ENCODE measurements around the gene ELP4. TPM values are rescaled to one million over a fixed set of nuclear protein-coding genes. Genes with fewer than 3 reads are reported as not detected.

ELP4 gene
- total RNA-seq, 1 donor from 2014 or later = 23.4 TPM

DNA sequence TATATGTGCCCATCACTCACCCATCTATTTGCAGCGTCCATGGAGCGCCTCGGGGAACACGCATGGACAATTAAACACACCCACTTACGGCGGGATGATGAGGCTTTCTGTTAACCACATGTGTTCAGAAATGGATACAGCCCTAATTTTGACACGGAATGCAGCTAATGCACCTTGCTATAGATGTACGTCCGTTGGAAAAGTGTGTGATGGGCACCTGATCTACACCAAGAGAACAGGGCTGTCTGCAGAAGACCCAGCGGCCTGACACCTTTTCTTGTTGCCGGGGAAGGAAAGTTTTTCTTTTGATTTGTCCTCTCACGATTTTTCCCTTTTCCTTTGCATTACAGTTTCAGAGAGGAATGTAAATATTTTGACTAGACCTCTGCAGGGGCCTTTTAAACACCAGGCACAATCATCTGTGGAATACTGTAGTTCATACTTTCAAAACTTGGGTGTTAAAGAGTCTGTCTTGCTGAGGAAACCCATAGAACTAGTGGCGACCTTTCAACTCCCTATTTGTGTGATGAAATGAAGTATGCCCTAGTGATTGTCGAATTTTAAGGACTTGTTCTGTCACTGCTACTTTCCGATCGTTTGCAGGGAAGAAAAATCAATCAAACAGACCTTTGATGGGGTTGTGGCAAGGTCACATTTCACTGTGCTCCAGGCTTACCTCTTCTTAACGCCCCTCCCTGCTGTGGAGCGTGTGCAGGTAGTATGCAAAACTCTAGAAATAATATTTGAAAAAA, 318.1 kb downstream of the ELP4 start:
- no peak for TF ChIP-seq CTCF (IDR thresholded peaks at IDR 0.05; ENCODE audit: unreplicated experiment)
- peaks cover 78% of the 10 kb centered on the region for H3K27me3 Mint-ChIP-seq
- peak overlapping the region; percentile 30 for H3K27ac Mint-ChIP-seq
- peaks cover 13% of the 10 kb centered on the region for H3K4me1 Mint-ChIP-seq (ENCODE audit: low read depth)
- no peak for DNase-seq (ENCODE audit: low spot score, unreplicated experiment)
- no peak overlapping the region for H3K4me3 Mint-ChIP-seq (ENCODE audit: low read depth)
- H3K9me3 Mint-ChIP-seq (ENCODE audit: low read depth) = no peaks in the 10 kb centered on the region
- H3K36me3 Mint-ChIP-seq (ENCODE audit: insufficient read depth) = no peaks in the 10 kb centered on the region

- Mint-ChIP-seq H3K4me3 (ENCODE audit: low read depth) (no peak overlapping the region), H3K27me3 (peaks cover 72% of the 10 kb centered on the region)
Measured at GRCh38 chr11:31828217-31828616, 318.6 kb downstream of the ELP4 start.

DNA sequence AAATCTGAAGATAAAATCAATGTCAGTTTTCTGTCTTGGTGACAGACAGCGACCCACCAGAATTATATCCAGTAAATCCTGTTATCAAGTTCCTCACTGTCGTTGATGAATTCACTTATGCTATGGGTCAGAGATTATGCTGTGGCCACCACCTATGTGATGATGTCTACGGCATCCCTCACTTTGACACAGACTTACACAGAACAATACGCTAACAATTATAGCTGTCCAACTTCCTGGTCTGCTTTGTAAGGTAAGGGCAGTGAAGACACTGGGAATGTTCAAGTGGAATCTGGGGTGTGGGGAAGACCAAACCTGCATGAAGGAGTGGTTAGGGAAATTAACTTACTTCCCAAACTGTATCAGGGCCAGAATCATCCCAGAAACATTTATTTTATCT, 320.8 kb downstream of the ELP4 start:
- no peak for DNase-seq (ENCODE audit: low spot score, unreplicated experiment)
- Mint-ChIP-seq H3K27ac (no peak overlapping the region), H3K9me3 (ENCODE audit: low read depth) (no peaks in the 10 kb centered on the region), H3K27me3 (peaks cover 51% of the 10 kb centered on the region), H3K36me3 (ENCODE audit: insufficient read depth) (no peaks in the 10 kb centered on the region), H3K4me1 (ENCODE audit: low read depth) (peaks cover 13% of the 10 kb centered on the region), H3K4me3 (ENCODE audit: low read depth) (no peak overlapping the region)
- TF ChIP-seq CTCF (IDR thresholded peaks at IDR 0.05; ENCODE audit: unreplicated experiment) = no peak

More at GRCh38 chr11:31828217-31828616, 318.6 kb downstream of the ELP4 start:
- DNase-seq (ENCODE audit: low spot score, unreplicated experiment) = no peak
- Mint-ChIP-seq H3K27ac (no peak overlapping the region), H3K36me3 (ENCODE audit: insufficient read depth) (no peaks in the 10 kb centered on the region), H3K9me3 (ENCODE audit: low read depth) (no peaks in the 10 kb centered on the region), H3K4me1 (ENCODE audit: low read depth) (peaks cover 13% of the 10 kb centered on the region)
- TF ChIP-seq CTCF (IDR thresholded peaks at IDR 0.05; ENCODE audit: unreplicated experiment) = no peak

GRCh38 chr11:31834237-31834636, 324.7 kb downstream of the ELP4 start:
- no peaks in the 10 kb centered on the region for H3K36me3 Mint-ChIP-seq (ENCODE audit: insufficient read depth)
- no peak overlapping the region for H3K4me3 Mint-ChIP-seq (ENCODE audit: low read depth)
- no peaks in the 10 kb centered on the region for H3K4me1 Mint-ChIP-seq (ENCODE audit: low read depth)
- peaks cover 29% of the 10 kb centered on the region for H3K27me3 Mint-ChIP-seq
- H3K27ac Mint-ChIP-seq = no peak overlapping the region
- DNase-seq (ENCODE audit: low spot score, unreplicated experiment) = no peak
- H3K9me3 Mint-ChIP-seq (ENCODE audit: low read depth) = no peaks in the 10 kb centered on the region
- TF ChIP-seq CTCF (IDR thresholded peaks at IDR 0.05; ENCODE audit: unreplicated experiment) = no peak

Other genes starting within 250 kb of the ELP4 start
- gene DCDC1, start 140.0 kb upstream of the ELP4 start, total RNA-seq = 6.9 and 7.3 TPM in 2 replicates
- 21.9 and 27.2 TPM in 2 replicates for gene DNAJC24, start 139.9 kb upstream of the ELP4 start, total RNA-seq
- 48.5 and 56.7 TPM in 2 replicates for gene IMMP1L, start 145 bp upstream of the ELP4 start, total RNA-seq

All from progenitor cell of endocrine pancreas (in vitro differentiated cells).